IPS-NIHi7 (cell line): ENCODE data around the gene L2HGDH.
"Not testable (repeated sequence)": the region's sequence is repeated elsewhere in the genome, so short reads cannot be mapped to it uniquely, and the experiment has no call there.

ENCODE experiments used
- DNase-seq: peaks from one replicate; pipeline ENCODE4 v3.0.0; 2012; ENCODE audit warnings: mixed read lengths; ENCODE audit errors: extremely low spot score

The L2HGDH gene

GRCh38 chr14:50311972-50312733 lies at the start of gene L2HGDH, which contains the start of gene DMAC2L:
Gene L2HGDH (minus strand): TSS chr14:50312229. CDS start chr14:50312150, 79 bp downstream.
Gene DMAC2L (plus strand): TSS chr14:50312324. CDS start chr14:50321488, 9,164 bp downstream.
- peak; percentile 98 for DNase-seq

- DNase-seq, result no peak
Observed at GRCh38 chr14:50360851-50361250, 48.8 kb upstream of the L2HGDH start.

GRCh38 chr14:50360093-50360492 lies 48.1 kb upstream of the L2HGDH start:
- DNase-seq, result no peak

- DNase-seq, result no peak
Observed at GRCh38 chr14:50359631-50360030, 47.6 kb upstream of the L2HGDH start.

- DNase-seq, result no peak
Observed at GRCh38 chr14:50357753-50358395, 45.8 kb upstream of the L2HGDH start.

GRCh38 chr14:50357124-50357523 lies 45.1 kb upstream of the L2HGDH start:
- no peak for DNase-seq

- not testable (repeated sequence) for DNase-seq
Observed at GRCh38 chr14:50356283-50356682, 44.3 kb upstream of the L2HGDH start.

GRCh38 chr14:50355692-50356091 lies 43.7 kb upstream of the L2HGDH start:
- no peak for DNase-seq

GRCh38 chr14:50354527-50354926 lies 42.5 kb upstream of the L2HGDH start:
- no peak for DNase-seq

- no peak for DNase-seq
Observed at GRCh38 chr14:50353126-50353525, 41.1 kb upstream of the L2HGDH start.

- DNase-seq, result no peak
Observed at GRCh38 chr14:50352584-50352983, 40.6 kb upstream of the L2HGDH start.

- no peak for DNase-seq
Observed at GRCh38 chr14:50350975-50351374, 38.9 kb upstream of the L2HGDH start.

GRCh38 chr14:50348933-50349332 lies 36.9 kb upstream of the L2HGDH start:
- DNase-seq, result no peak

GRCh38 chr14:50347521-50347920 lies 35.5 kb upstream of the L2HGDH start:
- no peak for DNase-seq

GRCh38 chr14:50345846-50346422 lies 33.9 kb upstream of the L2HGDH start:
- no peak for DNase-seq

GRCh38 chr14:50344876-50345563 lies 33.0 kb upstream of the L2HGDH start:
- DNase-seq, result no peak

- no peak for DNase-seq
Observed at GRCh38 chr14:50344116-50344775, 32.2 kb upstream of the L2HGDH start.

- DNase-seq, result no peak
Observed at GRCh38 chr14:50343434-50343833, 31.4 kb upstream of the L2HGDH start.

GRCh38 chr14:50342221-50343078 lies 30.4 kb upstream of the L2HGDH start:
- peak; percentile 77 for DNase-seq

- no peak for DNase-seq
Observed at GRCh38 chr14:50340963-50341362, 28.9 kb upstream of the L2HGDH start.

GRCh38 chr14:50340045-50340444 lies 28.0 kb upstream of the L2HGDH start:
- DNase-seq, result no peak
